ENCODE data around the gene IKZF5.

IKZF5 gene

GRCh38 chr10:123031124-123031523 is 22.5 kb upstream of the IKZF5 start:
- Histone ChIP-seq H3K4me1 (ENCODE audit: insufficient read depth, low read length) (peaks cover 5% of the 10 kb centered on the region), H3K4me3 (ENCODE audit: low read length) (no peak overlapping the region), H3K9ac (ENCODE audit: low read depth, low read length) (no peak overlapping the region), H3K36me3 (ENCODE audit: insufficient read depth, low read length) (peaks cover 6% of the 10 kb centered on the region), H3K9me3 (ENCODE audit: insufficient read depth, low read depth, low read length) (no peaks in the 10 kb centered on the region), H3K27ac (ENCODE audit: low read depth, low read length) (no peak overlapping the region), H3K27me3 (ENCODE audit: insufficient read depth, low read length) (no peaks in the 10 kb centered on the region)
- WGBS = 100% methylated on average over 1 of the region's 1 CpG

GRCh38 chr10:123027861-123028260 is 19.3 kb upstream of the IKZF5 start:
- Histone ChIP-seq H3K9me3 (ENCODE audit: insufficient read depth, low read depth, low read length) (no peaks in the 10 kb centered on the region), H3K9ac (ENCODE audit: low read depth, low read length) (no peak overlapping the region), H3K4me1 (ENCODE audit: insufficient read depth, low read length) (peaks cover 15% of the 10 kb centered on the region)

GRCh38 chr10:123026302-123026701 is 17.7 kb upstream of the IKZF5 start:
- H3K27ac ChIP-seq (ENCODE audit: low read depth, low read length) = no peak overlapping the region
- 67% methylated on average over 1 of the region's 1 CpG for WGBS
- H3K9me3 ChIP-seq (ENCODE audit: insufficient read depth, low read depth, low read length) = no peaks in the 10 kb centered on the region
- no peak overlapping the region for H3K4me3 ChIP-seq (ENCODE audit: low read length)
- H3K4me1 ChIP-seq (ENCODE audit: insufficient read depth, low read length) = peaks cover 19% of the 10 kb centered on the region
- no peaks in the 10 kb centered on the region for H3K27me3 ChIP-seq (ENCODE audit: insufficient read depth, low read length)
- no peak overlapping the region for H3K9ac ChIP-seq (ENCODE audit: low read depth, low read length)
- H3K36me3 ChIP-seq (ENCODE audit: insufficient read depth, low read length) = no peaks in the 10 kb centered on the region

More at GRCh38 chr10:123027861-123028260, 19.3 kb upstream of the IKZF5 start:
- H3K27ac ChIP-seq (ENCODE audit: low read depth, low read length) = no peak overlapping the region
- H3K36me3 ChIP-seq (ENCODE audit: insufficient read depth, low read length) = no peaks in the 10 kb centered on the region
- no peaks in the 10 kb centered on the region for H3K27me3 ChIP-seq (ENCODE audit: insufficient read depth, low read length)
- H3K4me3 ChIP-seq (ENCODE audit: low read length) = no peak overlapping the region

GRCh38 chr10:123024540-123024939 is 15.9 kb upstream of the IKZF5 start:
- 92% methylated on average over 2 of the region's 2 CpGs for WGBS
- no peaks in the 10 kb centered on the region for H3K36me3 ChIP-seq (ENCODE audit: insufficient read depth, low read length)
- peaks cover 36% of the 10 kb centered on the region for H3K4me1 ChIP-seq (ENCODE audit: insufficient read depth, low read length)
- H3K27ac ChIP-seq (ENCODE audit: low read depth, low read length) = no peak overlapping the region
- H3K9ac ChIP-seq (ENCODE audit: low read depth, low read length) = no peak overlapping the region
- no peaks in the 10 kb centered on the region for H3K9me3 ChIP-seq (ENCODE audit: insufficient read depth, low read depth, low read length)
- H3K27me3 ChIP-seq (ENCODE audit: insufficient read depth, low read length) = no peaks in the 10 kb centered on the region
- no peak overlapping the region for H3K4me3 ChIP-seq (ENCODE audit: low read length)

- Histone ChIP-seq H3K27me3 (ENCODE audit: insufficient read depth, low read length) (no peaks in the 10 kb centered on the region), H3K4me1 (ENCODE audit: insufficient read depth, low read length) (peaks cover 53% of the 10 kb centered on the region), H3K27ac (ENCODE audit: low read depth, low read length) (no peak overlapping the region), H3K9ac (ENCODE audit: low read depth, low read length) (no peak overlapping the region), H3K9me3 (ENCODE audit: insufficient read depth, low read depth, low read length) (no peaks in the 10 kb centered on the region), H3K36me3 (ENCODE audit: insufficient read depth, low read length) (no peaks in the 10 kb centered on the region), H3K4me3 (ENCODE audit: low read length) (no peak overlapping the region)
- 74% methylated on average over 3 of the region's 3 CpGs for WGBS
These were observed 12.9 kb upstream of the IKZF5 start for GRCh38 chr10:123021517-123021916.

- no peaks in the 10 kb centered on the region for H3K9me3 ChIP-seq (ENCODE audit: insufficient read depth, low read depth, low read length)
- H3K9ac ChIP-seq (ENCODE audit: low read depth, low read length) = no peak overlapping the region
- no peaks in the 10 kb centered on the region for H3K27me3 ChIP-seq (ENCODE audit: insufficient read depth, low read length)
- H3K36me3 ChIP-seq (ENCODE audit: insufficient read depth, low read length) = no peaks in the 10 kb centered on the region
- peak overlapping the region; percentile 52; the same call in 1 of the 2 replicates for H3K27ac ChIP-seq (ENCODE audit: low read depth, low read length)
- 39% methylated on average over 1 of the region's 1 CpG for WGBS
- H3K4me1 ChIP-seq (ENCODE audit: insufficient read depth, low read length) = peaks cover 60% of the 10 kb centered on the region
- H3K4me3 ChIP-seq (ENCODE audit: low read length) = peak overlapping the region; percentile 5; the same call in 1 of the 2 replicates
These were observed 11.5 kb upstream of the IKZF5 start for GRCh38 chr10:123019941-123020703.

- no peak overlapping the region for H3K9ac ChIP-seq (ENCODE audit: low read depth, low read length)
- peaks cover 66% of the 10 kb centered on the region for H3K4me1 ChIP-seq (ENCODE audit: insufficient read depth, low read length)
- H3K27me3 ChIP-seq (ENCODE audit: insufficient read depth, low read length) = no peaks in the 10 kb centered on the region
- H3K4me3 ChIP-seq (ENCODE audit: low read length) = no peak overlapping the region
- 95% methylated on average over 2 of the region's 3 CpGs for WGBS
- H3K27ac ChIP-seq (ENCODE audit: low read depth, low read length) = no peak overlapping the region
- no peaks in the 10 kb centered on the region for H3K9me3 ChIP-seq (ENCODE audit: insufficient read depth, low read depth, low read length)
- no peaks in the 10 kb centered on the region for H3K36me3 ChIP-seq (ENCODE audit: insufficient read depth, low read length)
These were observed 10.7 kb upstream of the IKZF5 start for GRCh38 chr10:123019264-123019663.

GRCh38 chr10:123018531-123018930 is 9.9 kb upstream of the IKZF5 start:
- no peaks in the 10 kb centered on the region for H3K27me3 ChIP-seq (ENCODE audit: insufficient read depth, low read length)
- no peaks in the 10 kb centered on the region for H3K9me3 ChIP-seq (ENCODE audit: insufficient read depth, low read depth, low read length)
- H3K4me1 ChIP-seq (ENCODE audit: insufficient read depth, low read length) = peaks cover 61% of the 10 kb centered on the region
- 80% methylated on average over 7 of the region's 7 CpGs for WGBS
- H3K9ac ChIP-seq (ENCODE audit: low read depth, low read length) = no peak overlapping the region
- no peaks in the 10 kb centered on the region for H3K36me3 ChIP-seq (ENCODE audit: insufficient read depth, low read length)
- H3K27ac ChIP-seq (ENCODE audit: low read depth, low read length) = no peak overlapping the region
- no peak overlapping the region for H3K4me3 ChIP-seq (ENCODE audit: low read length)

- Histone ChIP-seq H3K4me3 (ENCODE audit: low read length) (no peak overlapping the region; the same call in 1 of the 2 replicates), H3K4me1 (ENCODE audit: insufficient read depth, low read length) (peaks cover 59% of the 10 kb centered on the region), H3K9me3 (ENCODE audit: insufficient read depth, low read depth, low read length) (no peaks in the 10 kb centered on the region), H3K27ac (ENCODE audit: low read depth, low read length) (peak overlapping the region; percentile 81; the same call in 1 of the 2 replicates), H3K9ac (ENCODE audit: low read depth, low read length) (no peak overlapping the region), H3K36me3 (ENCODE audit: insufficient read depth, low read length) (no peaks in the 10 kb centered on the region), H3K27me3 (ENCODE audit: insufficient read depth, low read length) (no peaks in the 10 kb centered on the region)
- WGBS = 39% methylated on average over 8 of the region's 9 CpGs
These were observed 9.0 kb upstream of the IKZF5 start for GRCh38 chr10:123017421-123018165.

- Histone ChIP-seq H3K9ac (ENCODE audit: low read depth, low read length) (no peak overlapping the region), H3K4me3 (ENCODE audit: low read length) (no peak overlapping the region), H3K27me3 (ENCODE audit: insufficient read depth, low read length) (peaks cover under 1% of the 10 kb centered on the region; the same call in 1 of the 2 replicates), H3K36me3 (ENCODE audit: insufficient read depth, low read length) (no peaks in the 10 kb centered on the region), H3K27ac (ENCODE audit: low read depth, low read length) (no peak overlapping the region), H3K4me1 (ENCODE audit: insufficient read depth, low read length) (peaks cover 54% of the 10 kb centered on the region), H3K9me3 (ENCODE audit: insufficient read depth, low read depth, low read length) (no peaks in the 10 kb centered on the region)
- WGBS = 95% methylated on average over 4 of the region's 4 CpGs
These were observed 7.6 kb upstream of the IKZF5 start for GRCh38 chr10:123016228-123016627.

- no peaks in the 10 kb centered on the region for H3K9me3 ChIP-seq (ENCODE audit: insufficient read depth, low read depth, low read length)
- WGBS = 94% methylated on average over 2 of the region's 2 CpGs
- H3K9ac ChIP-seq (ENCODE audit: low read depth, low read length) = no peak overlapping the region
These were observed 6.2 kb upstream of the IKZF5 start for GRCh38 chr10:123014772-123015171.

More at GRCh38 chr10:123014772-123015171, 6.2 kb upstream of the IKZF5 start:
- Histone ChIP-seq H3K27me3 (ENCODE audit: insufficient read depth, low read length) (peaks cover 15% of the 10 kb centered on the region), H3K4me1 (ENCODE audit: insufficient read depth, low read length) (peaks cover 42% of the 10 kb centered on the region), H3K27ac (ENCODE audit: low read depth, low read length) (no peak overlapping the region), H3K4me3 (ENCODE audit: low read length) (no peak overlapping the region), H3K36me3 (ENCODE audit: insufficient read depth, low read length) (no peaks in the 10 kb centered on the region)
